PC-3 (cell line): ENCODE results near the gene PLXNA1.

Experiments used
- CTCF ChIP-seq: fragments of 300-600 bp; sonication (generic); conservative IDR thresholded peaks from 2 replicates; pipeline ENCODE4 v1.5.1; 2017; ENCODE audit warnings: antibody characterized with exemption, low read depth, mild to moderate bottlenecking, low read length
- EZH2 ChIP-seq: fragments of 300-600 bp; sonication (generic); IDR thresholded peaks from one replicate; pipeline ENCODE4 v1.6.1; 2017; ENCODE audit warnings: antibody characterized with exemption, mild to moderate bottlenecking, low read length; ENCODE audit not compliant: unreplicated experiment
- EZH2phosphoT487 ChIP-seq: fragments of 300-600 bp; sonication (generic); IDR thresholded peaks from 2 replicates; pipeline ENCODE4 v1.6.1; 2018; ENCODE audit warnings: mild to moderate bottlenecking, antibody characterized with exemption, low read length, borderline replicate concordance

GRCh38 chr3:127000761-127001160 is 17.8 kb downstream of the PLXNA1 start:
- TF ChIP-seq CTCF = no peak
- TF ChIP-seq EZH2 = no peak
- TF ChIP-seq EZH2phosphoT487 = no peak
